ENCODE measurements around the gene LRP5.
"Not testable (repeated sequence)": the region's sequence is repeated elsewhere in the genome, so short reads cannot be mapped to it uniquely, and the experiment has no call there.

LRP5 gene

DNA sequence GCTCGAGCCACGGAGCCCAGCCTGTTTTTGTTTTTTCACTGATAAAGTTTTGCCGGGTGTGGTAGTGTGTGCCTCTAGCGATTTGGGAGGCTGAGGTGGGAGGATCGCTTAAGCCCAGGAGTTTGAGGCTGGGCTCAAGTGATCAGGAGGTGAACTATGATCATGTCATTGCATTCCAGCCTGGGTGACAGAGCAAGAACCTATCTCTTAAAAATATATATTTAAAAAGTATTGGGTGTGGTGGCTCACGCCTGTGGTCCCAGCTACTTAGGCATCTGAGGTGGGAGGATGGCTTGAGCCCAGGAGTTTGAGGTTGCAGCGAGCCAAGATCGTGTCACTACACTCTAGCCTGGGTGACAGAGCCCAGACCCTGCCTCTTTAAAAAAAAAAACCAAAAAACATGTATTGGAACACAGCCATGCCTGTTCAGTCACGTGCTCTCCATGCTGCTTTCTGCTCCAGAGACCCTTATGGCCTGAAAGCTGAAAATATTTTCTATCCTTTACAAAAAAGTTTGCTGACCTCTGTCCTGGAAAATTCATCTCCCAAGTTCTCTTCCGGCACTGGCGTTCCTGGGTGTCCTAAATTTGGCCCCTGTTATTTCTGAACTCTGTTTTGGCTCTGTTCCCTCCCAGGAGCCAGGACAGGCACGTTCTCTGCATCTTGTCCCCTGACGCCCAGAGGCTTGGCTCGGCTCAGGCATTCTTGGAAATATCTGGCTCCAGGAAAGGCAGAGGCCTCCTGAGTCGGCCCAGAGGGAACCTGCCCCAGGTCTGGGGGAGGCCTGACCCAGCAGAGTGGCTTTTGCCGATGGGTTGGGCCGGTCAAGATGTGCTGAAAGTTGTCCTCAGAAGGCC, 86.8 kb downstream of the LRP5 start:
- no peak for DNase-seq

DNA sequence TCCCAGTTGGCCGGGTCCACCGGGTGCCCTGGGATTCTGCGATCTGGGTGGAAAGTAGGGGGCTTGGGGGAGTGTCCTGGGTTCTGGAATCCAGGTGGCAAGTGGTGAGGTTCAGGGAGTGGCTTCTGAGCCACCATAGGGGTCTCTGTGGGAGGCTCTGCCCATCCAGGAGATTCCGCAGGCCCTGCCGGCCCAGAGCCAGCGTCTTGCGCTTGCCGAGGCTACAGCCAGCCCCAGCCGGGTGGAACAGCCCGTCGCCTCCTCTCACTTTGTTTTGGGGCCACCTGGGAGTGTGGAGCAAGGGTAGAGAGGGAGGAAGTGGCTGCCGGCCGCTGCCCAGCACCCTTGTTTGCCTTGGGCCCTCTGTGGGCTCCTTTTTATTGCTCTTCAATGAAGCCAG, 87.5 kb downstream of the LRP5 start:
- DNase-seq, result no peak

DNA sequence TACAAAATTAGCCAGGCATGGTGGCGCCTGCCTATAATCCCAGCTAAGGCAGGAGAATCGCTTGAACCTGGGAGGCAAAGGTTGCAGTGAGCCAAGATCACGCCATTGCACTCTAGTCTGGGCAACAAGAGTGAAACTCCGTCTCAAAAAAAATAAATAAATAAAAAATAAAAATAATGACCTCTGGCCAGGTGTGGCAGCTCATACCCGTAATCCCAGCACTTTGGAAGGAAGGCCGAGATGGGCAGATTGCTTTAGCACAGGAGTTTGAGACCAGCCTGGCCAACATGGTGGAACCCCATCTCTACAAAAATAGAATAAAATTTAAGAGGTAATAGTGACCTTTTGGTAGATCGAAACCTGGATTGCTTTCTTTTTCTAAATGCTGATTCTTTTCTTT, 88.2 kb downstream of the LRP5 start:
- not testable (repeated sequence) for DNase-seq

DNA sequence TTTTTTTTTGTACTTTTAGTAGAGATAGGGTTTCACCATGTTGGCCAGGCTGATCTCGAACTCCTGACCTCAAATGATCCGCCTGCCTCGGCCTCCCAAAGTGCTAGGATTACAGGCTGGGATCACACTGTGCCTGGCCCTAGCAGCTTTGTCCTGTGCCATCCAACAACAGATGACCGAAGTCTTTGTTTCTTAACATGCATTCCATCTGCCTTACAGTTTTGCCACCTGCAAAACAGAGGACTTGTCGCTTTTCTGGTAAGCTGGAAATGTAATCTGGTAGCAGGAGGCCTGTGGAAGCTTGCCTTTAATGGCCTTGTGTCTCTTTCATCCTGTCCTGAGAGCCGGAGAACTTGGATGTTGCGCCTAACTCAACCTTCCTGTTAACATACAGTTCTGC, 89.5 kb downstream of the LRP5 start:
- no peak for DNase-seq

DNA sequence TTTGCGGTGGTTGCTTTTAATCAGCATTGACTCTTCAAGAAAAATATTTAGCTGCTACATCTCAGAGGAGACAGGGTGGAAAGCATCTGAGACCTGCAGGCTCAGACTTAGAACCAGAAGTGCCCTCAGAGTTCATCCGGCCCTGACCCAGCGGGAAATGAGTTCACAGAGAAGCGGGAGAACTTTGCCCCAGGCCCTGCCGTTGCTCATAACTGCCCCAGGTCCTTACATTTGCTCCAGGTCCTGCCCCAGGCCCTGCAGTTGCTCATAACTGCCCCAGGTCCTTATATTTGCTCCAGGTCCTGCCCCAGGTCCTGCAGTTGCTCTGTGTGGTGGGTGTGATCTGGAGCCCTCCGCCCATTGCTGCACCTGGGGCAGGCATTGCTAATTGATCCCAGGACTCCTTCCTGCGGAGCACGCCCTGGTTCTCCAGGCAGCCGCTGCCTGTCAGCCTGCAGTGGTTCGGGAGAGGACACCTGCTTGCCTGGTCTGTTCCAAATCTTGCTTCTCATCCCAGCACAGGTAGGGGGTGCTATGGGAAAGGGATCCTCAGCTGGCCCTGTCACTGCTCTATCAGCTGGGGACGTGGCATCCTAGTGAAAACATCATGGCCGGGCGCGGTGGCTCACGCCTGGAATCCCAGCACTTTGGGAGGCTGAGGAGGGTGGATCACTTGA, 90.1 kb downstream of the LRP5 start:
- no peak for DNase-seq

DNA sequence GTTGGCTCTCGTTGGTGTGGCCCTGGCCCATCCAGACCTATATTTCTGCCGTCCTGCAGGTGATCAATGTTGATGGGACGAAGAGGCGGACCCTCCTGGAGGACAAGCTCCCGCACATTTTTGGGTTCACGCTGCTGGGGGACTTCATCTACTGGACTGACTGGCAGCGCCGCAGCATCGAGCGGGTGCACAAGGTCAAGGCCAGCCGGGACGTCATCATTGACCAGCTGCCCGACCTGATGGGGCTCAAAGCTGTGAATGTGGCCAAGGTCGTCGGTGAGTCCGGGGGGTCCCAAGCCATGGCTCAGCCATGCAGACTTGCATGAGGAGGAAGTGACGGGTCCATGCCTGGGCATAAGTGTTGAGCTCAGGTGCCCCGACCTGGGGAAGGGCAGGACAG, 91.0 kb downstream of the LRP5 start:
- DNase-seq, result no peak

DNA sequence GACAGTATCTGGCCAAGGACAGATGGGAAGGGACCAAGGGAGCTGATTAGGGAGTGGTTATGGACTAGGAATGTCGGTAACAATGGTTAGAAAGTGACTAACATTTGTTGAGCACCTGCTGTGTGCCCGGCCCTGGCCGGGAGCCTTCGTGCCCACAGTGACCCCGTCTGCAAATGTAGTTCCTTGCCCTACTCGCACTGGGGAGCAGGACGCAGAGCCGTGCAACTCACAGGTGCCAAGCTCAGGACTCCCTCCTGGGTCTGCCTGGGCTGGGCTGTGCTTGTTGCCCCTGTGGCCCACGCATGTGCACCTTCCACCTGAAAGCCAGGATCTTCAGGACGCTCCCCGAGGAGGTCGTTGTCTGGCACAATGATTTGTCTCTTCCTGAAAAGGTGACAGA, 91.4 kb downstream of the LRP5 start:
- DNase-seq, result no peak

DNA sequence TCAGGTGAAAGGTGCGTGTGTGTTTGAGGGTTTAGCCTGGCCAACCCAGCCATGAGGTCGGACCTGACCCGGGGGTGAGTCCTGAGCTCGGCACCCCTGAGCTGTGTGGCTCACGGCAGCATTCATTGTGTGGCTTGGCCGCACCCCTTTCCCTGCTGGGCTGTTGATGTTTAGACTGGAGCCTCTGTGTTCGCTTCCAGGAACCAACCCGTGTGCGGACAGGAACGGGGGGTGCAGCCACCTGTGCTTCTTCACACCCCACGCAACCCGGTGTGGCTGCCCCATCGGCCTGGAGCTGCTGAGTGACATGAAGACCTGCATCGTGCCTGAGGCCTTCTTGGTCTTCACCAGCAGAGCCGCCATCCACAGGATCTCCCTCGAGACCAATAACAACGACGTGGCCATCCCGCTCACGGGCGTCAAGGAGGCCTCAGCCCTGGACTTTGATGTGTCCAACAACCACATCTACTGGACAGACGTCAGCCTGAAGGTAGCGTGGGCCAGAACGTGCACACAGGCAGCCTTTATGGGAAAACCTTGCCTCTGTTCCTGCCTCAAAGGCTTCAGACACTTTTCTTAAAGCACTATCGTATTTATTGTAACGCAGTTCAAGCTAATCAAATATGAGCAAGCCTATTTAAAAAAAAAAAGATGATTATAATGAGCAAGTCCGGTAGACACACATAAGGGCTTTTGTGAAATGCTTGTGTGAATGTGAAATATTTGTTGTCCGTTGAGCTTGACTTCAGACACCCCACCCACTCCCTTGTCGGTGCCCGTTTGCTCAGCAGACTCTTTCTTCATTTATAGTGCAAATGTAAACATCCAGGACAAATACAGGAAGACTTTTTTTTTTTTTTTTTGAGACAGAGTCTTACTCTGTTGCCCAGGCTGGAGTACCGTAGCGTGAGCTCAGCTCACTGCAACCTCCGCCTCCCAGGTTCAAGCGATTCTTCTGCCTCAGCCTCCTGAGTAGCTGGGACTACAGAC, 94.2 kb downstream of the LRP5 start:
- DNase-seq, result no peak

DNA sequence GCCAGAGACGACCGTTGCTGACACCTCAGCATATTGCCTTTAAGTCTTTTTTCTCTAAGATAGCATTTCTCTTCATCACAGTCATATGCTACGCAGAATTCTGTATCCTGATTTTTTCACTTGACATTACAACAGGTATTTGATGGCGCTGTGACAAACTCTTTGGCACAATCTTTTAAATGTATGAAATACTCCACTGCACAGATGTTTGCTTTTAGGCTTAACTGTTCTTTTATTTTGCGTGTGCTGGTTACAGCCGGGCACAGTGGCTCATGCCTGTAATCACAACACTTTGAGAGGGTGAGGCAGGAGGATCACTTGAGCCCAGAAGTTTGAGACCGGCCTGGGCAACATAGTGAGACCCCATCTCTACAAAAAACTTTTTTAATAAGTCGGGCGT, 96.1 kb downstream of the LRP5 start:
- DNase-seq, result no peak

DNA sequence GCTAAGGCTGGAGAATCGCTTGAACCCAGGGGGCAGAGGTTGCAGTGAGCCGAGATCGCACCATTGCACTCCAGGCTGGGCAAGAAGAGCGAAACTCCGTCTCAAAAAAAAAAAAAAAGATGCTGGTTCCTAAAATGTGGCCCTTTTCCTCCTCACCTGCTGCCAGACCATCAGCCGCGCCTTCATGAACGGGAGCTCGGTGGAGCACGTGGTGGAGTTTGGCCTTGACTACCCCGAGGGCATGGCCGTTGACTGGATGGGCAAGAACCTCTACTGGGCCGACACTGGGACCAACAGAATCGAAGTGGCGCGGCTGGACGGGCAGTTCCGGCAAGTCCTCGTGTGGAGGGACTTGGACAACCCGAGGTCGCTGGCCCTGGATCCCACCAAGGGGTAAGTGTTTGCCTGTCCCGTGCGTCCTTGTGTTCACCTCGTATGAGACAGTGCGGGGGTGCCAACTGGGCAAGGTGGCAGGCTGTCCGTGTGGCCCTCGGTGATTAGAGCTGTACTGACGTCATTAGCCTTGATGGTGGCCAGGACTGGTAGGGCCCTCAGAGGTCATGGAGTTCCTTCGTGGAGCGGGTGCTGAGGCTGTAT, 97.5 kb downstream of the LRP5 start:
- no peak for DNase-seq

DNA sequence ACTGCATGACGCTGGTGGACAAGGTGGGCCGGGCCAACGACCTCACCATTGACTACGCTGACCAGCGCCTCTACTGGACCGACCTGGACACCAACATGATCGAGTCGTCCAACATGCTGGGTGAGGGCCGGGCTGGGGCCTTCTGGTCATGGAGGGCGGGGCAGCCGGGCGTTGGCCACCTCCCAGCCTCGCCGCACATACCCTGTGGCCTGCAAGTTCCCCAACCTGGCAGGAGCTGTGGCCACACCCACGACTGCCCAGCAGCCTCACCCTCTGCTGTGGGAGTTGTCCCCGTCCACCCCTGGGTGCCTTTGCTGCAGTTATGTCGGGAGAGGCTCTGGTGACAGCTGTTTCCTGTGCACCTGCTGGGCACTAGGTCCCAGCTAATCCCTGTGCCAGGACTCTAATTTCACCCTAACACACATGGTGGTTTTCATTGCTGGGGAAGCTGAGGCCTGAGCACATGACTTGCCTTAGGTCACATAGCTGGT, 99.2 kb downstream of the LRP5 start:
- no peak for DNase-seq

DNA sequence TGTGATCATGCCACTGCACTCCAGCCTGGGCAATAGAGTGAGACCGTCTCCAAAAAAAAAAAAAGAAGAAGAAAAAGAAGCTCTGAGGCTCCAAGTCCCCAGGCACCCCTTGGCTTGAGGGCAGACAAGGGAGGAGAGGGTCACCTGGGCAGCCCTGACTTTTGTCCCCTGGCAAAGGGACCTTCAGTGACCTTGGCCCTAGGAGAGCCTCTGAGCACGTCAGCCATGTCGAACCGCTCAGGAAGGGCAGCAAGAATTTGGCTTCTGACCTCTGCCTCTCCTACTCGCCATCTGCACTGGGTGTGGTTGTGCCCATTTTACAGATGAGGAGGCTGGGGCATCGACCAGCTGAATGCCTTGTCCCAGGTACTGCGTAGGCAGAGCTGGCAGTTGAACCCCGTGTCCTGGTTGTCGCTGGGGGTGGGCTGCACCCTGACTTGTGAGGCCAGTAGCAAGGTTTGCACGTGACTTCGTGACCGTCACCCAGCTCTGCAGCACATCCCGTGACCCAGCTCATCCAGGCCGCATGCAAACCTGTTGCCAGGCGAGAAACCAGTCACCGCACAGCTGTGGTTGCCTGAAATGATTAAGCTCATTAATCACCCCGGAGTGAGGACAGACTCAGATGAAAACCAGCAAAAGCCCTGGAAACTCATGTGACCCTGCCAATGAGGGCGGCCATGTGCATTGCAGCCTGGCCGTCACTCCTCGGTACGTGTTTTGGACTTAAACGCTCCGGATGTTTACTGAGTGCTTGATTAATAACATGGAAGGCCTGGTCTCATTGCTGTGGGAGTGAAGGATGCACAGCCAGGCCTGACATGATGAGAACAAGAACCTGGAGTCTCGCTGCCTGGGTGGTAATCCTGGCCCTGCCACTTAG, 100.4 kb downstream of the LRP5 start:
- DNase-seq, result no peak

DNA sequence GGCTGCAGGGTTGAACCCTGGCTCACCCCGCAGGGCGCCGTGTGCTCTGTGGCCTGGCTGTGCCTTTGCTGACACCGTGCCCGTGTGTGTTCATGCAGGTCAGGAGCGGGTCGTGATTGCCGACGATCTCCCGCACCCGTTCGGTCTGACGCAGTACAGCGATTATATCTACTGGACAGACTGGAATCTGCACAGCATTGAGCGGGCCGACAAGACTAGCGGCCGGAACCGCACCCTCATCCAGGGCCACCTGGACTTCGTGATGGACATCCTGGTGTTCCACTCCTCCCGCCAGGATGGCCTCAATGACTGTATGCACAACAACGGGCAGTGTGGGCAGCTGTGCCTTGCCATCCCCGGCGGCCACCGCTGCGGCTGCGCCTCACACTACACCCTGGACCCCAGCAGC, 101.2 kb downstream of the LRP5 start:
- no peak for DNase-seq

DNA sequence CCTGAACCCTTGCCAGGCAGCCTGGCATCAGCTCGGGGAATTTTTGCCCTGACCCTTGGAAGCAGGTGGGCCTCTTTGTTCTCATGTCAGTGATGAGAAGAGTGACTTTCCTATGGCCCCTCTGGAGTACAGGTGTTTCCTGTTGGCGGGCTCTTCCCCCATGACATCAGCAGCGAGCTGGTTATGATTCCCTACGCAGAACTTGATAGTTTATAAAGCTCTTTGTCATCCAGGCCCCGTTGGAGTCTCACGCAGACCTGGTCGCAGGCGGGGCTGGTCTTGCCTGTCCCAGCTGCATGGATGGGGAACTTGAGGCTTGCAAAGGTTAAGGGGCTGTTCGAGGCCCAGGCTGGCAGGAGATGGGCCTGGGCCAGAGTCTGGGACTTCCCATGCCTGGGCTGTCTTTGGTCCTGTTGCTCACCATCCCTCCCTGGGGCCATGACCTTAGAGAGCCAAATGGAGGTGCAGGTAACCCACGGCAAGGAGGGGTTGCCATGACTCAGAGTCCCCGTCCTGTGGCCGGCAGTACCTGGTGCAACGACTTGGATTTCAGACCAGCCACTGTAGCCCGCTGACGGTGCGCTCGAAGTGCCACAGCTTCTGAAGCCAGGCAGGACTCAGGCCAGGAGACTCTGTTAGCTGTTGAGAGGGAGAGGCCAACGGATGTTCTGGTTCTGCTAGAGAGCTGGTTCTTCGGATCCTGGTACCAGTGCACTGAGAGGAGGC, 102.3 kb downstream of the LRP5 start:
- DNase-seq, result no peak

DNA sequence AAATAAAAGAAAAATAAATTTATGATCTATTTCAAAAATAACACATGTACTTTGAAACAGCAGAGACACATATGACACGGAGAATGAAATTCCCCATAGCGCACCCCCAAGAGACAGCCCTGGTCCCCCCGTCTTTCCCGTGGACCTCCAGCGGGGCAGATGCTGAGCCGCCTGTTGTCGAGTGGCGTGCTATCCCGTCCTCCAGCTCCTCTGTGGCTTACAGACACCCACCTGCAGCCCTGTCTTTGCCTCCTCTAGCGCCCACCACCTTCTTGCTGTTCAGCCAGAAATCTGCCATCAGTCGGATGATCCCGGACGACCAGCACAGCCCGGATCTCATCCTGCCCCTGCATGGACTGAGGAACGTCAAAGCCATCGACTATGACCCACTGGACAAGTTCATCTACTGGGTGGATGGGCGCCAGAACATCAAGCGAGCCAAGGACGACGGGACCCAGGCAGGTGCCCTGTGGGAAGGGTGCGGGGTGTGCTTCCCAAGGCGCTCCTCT, 103.7 kb downstream of the LRP5 start:
- no peak for DNase-seq

DNA sequence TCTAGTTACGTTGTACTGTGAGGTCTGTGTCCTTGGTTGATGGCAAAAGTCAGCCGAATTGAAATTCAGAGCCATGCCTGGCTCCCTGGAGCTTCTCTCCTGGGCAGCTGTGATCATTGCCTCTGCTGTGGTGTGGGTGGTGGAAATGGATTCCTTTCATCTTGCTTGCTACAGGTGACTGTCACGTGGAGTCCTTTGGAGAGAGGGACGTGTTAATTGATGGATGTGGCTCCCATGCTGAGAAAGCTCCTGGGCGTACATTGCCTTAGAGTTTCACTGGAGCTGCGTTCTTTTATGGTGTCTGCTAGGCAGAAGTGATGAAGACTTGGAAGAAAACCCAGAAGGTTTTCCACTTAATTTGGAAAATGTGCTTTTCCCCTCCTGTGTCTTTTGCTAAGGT, 106.3 kb downstream of the LRP5 start:
- DNase-seq, result no peak

DNA sequence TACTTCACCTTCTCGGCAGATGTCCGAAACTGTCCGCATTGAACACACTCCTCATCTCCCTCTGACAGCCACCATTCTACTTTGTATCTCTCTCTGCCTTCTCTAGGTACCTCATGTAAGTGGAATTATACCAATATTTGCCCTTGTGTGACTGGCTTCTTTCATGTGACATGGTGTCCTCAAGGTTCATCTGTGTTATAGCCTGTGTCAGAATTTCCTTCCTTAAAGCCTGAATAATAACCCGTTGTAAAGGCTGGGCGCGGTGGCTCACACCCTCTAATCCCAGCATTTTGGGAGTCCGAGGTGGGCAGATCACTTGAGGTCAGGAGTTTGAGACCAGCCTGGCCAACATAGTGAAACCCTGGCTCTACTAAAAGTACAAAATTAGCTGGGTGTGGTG, 107.8 kb downstream of the LRP5 start:
- no peak for DNase-seq

DNA sequence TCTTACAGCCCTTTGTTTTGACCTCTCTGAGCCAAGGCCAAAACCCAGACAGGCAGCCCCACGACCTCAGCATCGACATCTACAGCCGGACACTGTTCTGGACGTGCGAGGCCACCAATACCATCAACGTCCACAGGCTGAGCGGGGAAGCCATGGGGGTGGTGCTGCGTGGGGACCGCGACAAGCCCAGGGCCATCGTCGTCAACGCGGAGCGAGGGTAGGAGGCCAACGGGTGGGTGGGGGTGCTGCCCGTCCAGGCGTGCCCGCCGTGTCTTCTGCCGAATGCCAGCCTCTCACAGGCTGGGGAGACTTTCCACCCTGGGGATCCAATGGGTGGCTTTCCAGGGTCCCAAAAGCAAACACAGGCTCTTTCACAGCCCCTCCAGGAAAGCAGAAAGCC, 111.1 kb downstream of the LRP5 start:
- DNase-seq, result no peak

DNA sequence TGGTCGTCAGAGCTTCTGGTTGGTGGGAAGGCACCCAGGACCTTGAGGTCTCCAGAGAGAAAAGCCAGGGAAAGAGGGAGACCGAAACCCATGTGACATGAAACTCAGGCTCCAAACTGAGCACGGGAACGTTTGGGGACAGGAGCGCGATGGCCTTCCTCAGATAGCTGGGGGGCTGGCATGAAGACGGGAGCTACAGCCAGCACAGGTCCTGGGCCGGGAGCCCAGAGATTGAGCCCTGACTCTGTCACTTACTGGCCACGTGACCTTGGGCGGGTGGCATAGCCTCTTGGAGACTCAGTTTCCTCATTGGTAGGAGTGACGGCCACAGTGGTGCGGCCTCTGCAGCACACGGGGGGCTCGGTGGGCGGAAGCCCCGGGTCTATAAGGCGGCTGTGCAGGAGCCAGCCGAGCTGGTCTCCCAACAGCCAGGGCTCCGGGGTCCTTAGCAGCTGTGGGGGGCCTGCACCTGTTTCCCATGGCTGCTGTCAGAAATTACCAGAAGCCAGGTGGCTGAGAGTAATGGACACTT, 111.8 kb downstream of the LRP5 start:
- no peak for DNase-seq

All from effector CD8-positive, alpha-beta T cell (primary cell).